Measurements from ENCODE around the gene CTBP2.
"Not testable (repeated sequence)": the region's sequence is repeated elsewhere in the genome, so short reads cannot be mapped to it uniquely, and the experiment has no call there.

CTBP2 gene

GRCh38 chr10:125158275-125158600, 2.1 kb downstream of the CTBP2 start:
- DNase-seq: no peak

- DNase-seq: no peak
Measured at GRCh38 chr10:125157505-125157904, 2.9 kb downstream of the CTBP2 start.

- no peak for DNase-seq
Measured at GRCh38 chr10:125156739-125157480, 3.5 kb downstream of the CTBP2 start.

- no peak for DNase-seq
Measured at GRCh38 chr10:125156196-125156595, 4.2 kb downstream of the CTBP2 start.

- DNase-seq: no peak
Measured at GRCh38 chr10:125155101-125155500, 5.3 kb downstream of the CTBP2 start.

GRCh38 chr10:125154529-125154928, 5.8 kb downstream of the CTBP2 start:
- no peak for DNase-seq

GRCh38 chr10:125153703-125154490, 6.5 kb downstream of the CTBP2 start:
- DNase-seq: no peak

- no peak for DNase-seq
Measured at GRCh38 chr10:125152450-125153368, 7.7 kb downstream of the CTBP2 start.

GRCh38 chr10:125151553-125152449, 8.6 kb downstream of the CTBP2 start:
- no peak for DNase-seq

- no peak for DNase-seq
Measured at GRCh38 chr10:125151170-125151552, 9.2 kb downstream of the CTBP2 start.

- not testable (repeated sequence) for DNase-seq
Measured at GRCh38 chr10:125150376-125151083, 9.8 kb downstream of the CTBP2 start.

- DNase-seq: no peak
Measured at GRCh38 chr10:125149680-125150047, 10.7 kb downstream of the CTBP2 start.

- no peak for DNase-seq
Measured at GRCh38 chr10:125149036-125149679, 11.2 kb downstream of the CTBP2 start.

- no peak for DNase-seq
Measured at GRCh38 chr10:125148528-125148927, 11.8 kb downstream of the CTBP2 start.

GRCh38 chr10:125147971-125148439, 12.4 kb downstream of the CTBP2 start:
- DNase-seq: no peak

GRCh38 chr10:125146791-125147579, 13.4 kb downstream of the CTBP2 start:
- no peak for DNase-seq

GRCh38 chr10:125145636-125146035, 14.7 kb downstream of the CTBP2 start:
- DNase-seq: no peak

- no peak for DNase-seq
Measured at GRCh38 chr10:125144693-125145623, 15.4 kb downstream of the CTBP2 start.

- no peak for DNase-seq
Measured at GRCh38 chr10:125144206-125144605, 16.2 kb downstream of the CTBP2 start.

All from activated gamma-delta T cell treated with Interleukin-2 at 50 U/mL for 16 hours (primary cell).